ENCODE measurements around the gene JADE2. TPM values are rescaled to one million over a fixed set of nuclear protein-coding genes. Genes with fewer than 3 reads are reported as not detected.
"Not testable (repeated sequence)": the region's sequence is repeated elsewhere in the genome, so short reads cannot be mapped to it uniquely, and the experiment has no call there.

The JADE2 gene
- total RNA-seq, 1 donor from 2014 or later = 9.0 TPM

DNA sequence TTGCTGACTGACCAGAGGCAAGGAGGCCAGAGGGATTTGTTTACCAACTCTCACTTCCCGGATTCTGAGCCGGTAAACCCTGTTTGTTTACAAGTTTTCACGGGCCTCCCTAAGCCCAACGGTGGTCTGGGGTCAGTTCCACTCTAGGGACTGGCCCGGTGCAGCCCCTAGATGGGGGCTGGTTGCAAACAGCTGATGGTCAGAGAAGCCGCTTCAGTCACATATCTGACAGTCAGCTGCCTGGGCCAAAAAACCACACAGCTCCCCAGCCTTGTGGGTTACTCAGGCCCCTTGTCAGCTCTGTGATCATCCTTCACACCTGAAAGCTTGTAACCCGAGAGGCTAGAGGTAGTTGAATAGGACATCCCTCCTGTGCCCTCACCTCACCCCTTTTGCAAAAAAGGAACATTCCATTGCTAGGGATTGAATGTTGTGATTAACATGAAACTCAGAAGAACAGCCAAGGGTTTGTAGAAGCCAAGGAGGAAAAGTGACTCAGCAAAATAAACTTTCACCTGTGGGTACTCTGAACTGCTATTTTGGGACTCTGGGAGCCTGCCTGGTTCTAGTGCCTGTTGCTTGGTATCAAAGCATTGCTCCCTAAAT is 66.8 kb downstream of the JADE2 start:
- DNase-seq = no peak

DNA sequence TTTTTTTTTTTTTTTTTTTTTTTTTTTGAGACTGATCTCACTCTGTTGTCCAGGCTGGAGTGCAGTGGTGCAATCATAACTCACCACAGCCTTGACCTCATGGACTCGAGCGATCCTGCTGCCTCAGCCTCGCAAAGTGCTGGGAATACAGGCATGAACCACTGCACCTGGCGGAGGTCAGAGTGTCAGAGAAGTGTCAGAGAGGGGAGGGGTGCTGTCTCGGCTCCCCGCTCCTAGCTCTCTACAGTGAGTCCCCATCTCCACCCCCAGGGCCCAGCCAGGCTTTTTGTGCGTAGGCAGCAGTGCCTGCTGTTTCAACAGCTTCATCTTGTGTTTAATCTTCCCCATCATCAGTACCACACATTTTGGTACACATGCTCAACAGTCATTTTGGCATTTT is 68.9 kb downstream of the JADE2 start:
- no peak for DNase-seq

DNA sequence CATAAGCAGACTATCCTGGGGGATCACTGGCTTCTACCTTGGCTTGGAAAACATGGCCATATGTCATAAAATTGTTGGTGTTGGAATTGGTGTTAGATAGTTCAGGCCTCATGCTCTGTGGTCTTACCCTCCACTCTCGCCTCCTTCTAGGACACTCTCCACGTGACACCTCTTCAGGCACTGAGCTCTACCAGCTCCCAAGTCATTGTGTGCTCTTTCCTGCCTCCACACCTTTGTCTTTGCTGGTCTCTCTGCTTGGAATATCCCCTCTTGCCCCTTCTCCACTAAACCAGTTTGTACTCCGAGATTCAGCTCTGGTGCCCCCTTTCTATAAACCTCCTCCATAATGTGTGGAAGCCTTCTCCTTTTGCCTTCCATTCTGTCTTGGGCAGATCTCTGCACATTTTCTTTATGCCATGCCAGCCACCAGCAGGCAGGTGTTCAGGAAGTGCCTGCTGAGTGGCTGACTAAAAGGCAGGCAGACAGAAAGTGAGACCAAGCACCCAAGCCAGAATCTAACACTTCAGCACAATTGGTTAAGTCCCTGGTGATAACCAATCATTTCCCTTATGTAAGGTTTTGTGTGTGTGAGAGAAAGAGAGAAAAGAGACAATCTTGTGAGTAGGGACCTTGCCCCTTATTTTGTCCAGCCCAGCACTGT is 69.5 kb downstream of the JADE2 start:
- no peak for DNase-seq

DNA sequence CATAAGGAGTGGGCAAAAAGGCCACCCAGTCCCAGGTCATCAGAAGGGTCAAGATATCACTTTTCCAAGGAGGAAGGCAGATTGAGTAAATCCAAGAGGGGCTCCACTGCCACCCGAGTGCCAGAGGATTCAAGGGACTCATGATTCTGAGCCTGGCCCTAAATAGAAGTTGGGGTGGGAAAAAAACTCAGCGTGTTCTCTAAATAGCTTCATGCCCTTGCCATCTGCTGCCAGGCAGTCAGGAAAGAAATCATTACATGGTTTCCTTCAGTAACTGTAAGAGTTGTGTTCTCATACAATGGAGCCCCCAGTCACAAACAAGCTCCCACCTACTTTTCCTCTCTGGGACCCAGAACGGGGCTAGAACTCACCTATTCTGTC is 70.0 kb downstream of the JADE2 start:
- DNase-seq = no peak

DNA sequence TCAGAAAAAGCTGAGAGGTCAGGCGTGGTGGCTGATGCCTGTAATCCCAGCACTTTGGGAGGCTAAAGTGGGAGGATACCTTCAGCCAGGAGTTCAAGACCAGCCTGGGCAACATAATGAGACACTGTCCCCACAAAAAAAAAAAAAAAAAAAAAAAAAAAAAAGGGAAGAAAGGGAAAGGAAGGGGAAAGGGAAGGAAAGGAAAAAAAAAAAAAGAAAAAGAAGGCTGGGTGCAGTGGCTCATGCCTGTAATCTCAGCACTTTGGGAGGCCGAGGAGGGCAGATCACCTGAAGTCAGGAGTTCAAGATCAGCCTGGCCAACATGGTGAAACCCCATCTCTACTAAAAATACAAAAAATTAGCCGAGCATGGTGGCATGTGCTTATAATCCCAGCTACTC is 74.3 kb downstream of the JADE2 start:
- not testable (repeated sequence) for DNase-seq

DNA sequence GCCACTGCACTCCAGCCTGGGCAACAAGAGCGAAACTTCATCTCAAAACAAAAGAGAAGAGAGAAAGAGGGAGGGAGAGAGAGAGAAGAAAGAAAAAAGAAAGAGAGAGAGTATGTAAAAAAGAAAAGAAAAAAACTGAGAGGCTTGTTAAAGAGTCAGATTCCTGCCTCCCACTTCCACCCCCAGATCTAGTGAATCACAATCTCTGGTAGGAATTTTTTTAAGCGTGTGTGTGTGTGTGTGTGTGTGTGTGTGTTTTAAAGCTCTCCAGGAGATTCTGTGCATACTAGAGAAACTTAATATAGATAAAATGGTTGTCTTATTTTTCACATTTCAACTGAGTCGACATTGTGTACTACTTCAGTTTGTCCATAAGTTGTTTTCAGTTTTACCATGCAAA is 75.1 kb downstream of the JADE2 start:
- DNase-seq = no peak

DNA sequence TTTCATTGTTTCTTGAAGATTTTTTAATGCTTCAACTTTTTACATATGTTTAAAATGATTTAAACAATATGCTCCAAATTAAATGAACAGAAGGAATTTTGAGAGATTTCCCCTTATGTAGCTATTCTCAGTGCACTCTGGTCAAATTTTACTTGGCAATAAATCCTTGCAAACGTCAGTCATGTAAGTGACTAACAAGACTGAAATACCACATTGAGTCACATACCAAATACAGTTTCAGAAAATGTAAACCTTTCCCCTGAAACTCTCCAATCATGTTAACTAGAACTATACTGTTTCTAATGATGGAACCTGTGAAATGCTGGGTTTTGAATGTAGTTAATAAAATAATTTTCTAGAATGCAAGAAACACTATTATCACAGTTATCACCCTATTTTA is 77.6 kb downstream of the JADE2 start:
- DNase-seq = peak; percentile 38

DNA sequence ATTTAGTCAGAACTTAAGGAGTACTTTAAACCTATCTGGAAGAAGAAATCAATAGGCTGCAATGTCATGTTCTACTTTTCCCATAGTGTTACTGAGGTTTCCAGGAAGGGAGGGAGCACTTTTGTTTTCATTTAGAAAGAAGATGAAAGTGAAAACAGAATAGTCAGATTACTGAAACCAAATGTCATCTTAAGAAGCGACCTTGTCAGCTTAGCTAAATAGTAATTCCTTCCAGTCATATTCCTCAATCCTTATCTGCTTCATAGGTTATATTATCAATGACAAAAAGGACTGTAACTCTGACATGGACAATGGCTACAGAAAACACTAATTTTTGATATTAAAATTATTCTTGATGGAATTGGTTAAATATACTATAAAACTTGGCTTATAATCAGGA is 79.4 kb downstream of the JADE2 start:
- DNase-seq = no peak

DNA sequence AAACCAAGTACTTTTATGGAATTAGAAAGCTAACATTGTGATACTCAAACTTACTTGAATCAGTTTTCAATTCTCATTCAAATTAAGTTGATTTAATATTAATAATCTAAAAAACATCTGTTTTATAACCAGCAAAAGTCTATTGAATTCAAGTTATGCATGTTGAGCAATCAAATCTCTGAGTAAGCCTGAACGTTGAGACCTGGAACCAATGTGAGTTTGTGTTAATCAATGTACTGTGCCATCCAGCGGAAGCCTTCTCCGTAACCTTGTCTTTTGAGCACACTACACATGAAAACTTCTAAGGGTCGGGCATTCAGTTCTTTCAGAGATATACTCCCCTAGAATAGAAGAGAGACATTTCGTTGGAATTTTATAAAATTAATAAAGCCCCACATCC is 81.3 kb downstream of the JADE2 start:
- no peak for DNase-seq

DNA sequence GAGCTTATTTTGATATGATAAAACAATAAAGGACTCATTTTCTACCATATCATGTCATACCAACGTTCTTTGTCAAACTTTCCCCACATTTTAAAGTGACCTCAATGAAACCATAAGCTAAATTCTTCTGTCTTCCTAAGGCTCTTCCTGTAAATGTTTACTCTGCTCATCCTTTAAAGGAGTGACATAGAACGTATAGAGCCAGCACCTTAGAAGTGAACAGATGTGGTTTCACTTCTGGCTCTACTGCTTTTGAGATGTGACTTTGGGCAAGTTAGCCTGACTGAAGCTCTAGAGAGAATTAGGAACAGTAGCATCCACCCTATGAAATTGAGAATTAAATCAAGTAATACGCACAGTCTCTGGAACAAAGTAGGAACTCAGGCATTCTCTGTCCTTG is 83.1 kb downstream of the JADE2 start:
- no peak for DNase-seq

DNA sequence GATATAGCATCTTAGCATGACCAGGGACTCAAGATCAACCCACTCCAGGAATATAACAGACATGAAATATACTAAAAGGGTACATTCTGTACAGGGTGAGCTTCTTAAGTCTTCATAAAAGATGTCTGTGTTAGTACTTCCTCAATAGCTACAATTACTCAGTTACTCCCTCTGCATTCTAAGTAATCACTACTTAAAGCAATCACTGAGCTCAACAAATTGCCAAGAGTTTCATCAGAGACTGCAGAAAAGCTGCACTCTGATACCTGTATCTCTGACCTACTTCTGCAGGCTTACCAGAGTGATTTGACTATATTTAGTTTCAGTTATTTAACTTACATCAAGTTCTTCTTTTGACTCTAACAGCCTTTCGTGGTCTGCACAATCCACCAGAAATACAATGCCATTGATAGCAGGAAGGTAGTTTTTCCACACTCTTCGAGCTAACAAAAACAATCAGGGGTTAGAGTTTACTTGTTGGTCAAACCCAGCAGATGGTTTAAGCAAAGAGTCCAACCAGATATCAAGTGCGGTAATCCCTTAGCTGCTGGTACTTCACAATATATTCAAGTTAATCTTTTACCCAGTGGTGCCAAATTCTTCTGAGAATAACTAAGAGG is 83.9 kb downstream of the JADE2 start:
- DNase-seq = no peak

DNA sequence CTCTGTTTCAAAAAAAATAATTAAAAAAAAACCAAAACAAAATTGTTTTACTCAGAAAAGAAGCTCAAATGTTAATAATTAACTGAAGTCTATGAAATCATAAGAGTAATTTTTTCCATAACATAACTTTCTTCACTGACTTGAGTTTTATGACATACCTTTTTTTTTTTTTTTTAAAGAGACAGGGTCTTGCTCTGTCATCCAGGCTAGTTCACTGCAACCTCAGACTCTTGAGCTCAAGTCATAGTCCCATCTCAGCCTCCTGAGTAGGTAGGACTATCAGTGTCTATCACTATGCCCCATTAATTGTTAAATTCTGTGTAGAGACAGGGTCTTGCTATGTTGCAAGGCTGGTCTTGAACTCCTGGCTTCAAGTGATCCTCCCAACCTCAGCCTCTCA is 85.3 kb downstream of the JADE2 start:
- no peak for DNase-seq

DNA sequence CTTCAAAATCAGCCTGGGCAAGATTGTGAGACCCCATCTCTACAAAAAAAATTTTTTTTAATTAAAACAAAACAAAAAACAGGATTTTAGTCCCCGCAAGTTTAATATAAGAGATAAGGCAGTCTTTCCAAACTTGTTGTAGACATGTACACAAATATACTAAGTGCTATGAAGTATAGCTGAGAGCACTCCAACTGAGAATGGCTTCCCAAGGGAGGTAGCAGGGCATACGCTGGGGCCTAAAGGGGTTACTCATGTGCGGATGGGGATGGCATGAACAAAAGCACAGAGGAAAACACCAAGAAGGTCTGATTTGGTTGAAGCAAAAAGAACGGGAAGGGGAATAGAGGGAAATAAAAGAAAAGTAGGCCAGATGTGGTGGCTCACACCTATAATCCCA is 86.0 kb downstream of the JADE2 start:
- no peak for DNase-seq

DNA sequence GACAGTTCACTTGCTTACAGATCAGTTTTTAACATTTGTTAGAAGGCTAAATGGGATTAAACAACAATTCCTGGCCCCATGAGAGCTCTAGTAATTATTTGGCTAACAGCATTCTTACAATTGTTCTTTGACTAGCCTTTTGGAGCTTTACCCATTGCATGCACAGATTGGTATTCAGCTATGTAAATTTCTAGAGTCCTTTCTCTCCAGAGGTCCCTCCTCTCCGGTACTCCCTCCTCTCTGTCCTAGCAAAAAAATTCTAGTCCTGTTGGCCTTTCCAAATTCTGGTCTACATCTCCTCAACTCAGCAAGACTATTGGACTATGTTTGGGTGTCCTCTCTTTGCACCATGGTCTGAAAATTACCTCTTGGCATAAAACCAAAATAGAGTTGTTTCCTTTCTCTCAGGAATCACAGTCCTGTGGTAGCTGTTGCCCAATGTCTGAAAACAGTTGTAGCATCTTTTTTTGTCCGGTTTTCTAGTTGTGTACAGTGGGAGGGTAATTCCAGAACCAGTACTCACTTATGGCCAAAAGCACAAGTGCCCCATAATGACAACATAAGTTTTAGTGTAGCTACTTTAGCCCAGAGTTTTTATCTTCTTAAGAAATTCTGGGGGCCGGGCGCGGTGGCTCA is 89.1 kb downstream of the JADE2 start:
- no peak for DNase-seq

DNA sequence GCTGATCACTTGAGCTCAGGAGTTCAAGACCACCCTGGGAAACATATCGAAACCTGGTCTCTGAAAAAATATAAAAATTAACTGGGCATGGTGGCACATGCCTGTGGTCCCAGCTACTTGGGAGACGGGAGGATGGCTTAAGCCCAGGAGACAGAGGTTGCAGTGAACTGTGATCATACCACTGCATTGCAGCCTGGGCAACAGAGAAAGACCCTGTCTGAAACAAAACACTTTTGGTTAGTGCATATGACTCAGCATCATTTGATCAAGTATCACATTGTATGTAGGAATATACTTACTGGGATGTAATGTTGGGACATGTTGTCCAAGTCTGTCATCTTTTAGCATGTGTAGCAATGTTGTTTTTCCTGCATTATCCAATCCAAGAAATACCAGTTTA is 95.2 kb downstream of the JADE2 start:
- DNase-seq = no peak

DNA sequence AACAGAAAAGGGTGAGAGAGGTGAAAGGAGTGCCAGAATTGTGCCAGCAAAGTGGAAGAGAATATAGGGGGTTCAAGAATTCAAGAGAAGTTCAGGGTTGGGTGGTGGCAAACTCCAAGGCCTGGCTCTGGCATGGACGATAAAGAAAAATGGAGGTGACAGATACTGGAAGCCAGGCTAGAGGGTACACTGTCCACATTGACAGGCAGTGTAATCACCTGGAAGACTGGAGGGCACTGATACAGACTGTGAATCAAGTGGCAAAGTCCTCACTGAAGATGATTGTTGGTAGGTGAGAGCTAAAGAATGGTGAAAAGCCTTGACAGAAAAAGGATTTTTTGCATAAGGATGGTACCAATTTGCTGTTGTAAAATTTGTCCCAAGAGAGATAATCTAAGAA is 100.1 kb downstream of the JADE2 start:
- DNase-seq = no peak

DNA sequence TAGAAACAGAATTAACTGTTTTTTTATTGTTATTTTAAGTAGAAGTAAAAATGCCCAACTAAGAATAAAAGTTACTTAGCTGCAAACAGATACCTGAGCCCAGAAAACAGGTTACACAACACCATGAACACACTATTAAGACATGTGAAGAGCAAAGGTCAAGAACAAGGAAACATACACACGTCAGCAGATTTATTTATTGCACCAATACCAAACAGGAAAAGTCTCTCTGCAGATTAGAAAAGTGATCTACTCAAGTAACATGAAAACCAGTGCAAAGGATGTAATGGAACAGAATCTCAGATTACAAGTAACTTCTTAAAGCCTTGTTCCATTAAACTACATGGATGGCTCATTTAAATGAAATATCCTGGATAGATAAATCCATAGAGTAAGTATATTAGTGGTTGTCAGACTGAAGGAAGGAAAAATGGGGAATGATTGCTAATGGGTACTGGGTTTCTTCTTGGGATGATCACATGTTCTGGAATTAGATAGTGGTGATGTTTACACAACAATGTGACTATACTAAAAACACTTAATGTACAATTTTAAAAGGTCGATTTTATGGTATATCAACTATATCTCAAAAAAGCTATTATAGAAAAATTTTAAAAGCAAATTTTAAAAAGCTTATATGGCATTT is 101.0 kb downstream of the JADE2 start:
- DNase-seq = no peak

Small RNAs within 50 kb of the gene (small RNA-seq; reads per million reads assigned to genes)
- not detected for gene RN7SL541P (ENCODE audit: low replicate concordance)
- gene RNU6-456P (ENCODE audit: low replicate concordance) = not detected

Other genes starting within 250 kb of the JADE2 start
- 2.0 TPM for gene CDKL3, start 158.5 kb upstream of the JADE2 start, total RNA-seq
- gene UBE2B, start 154.1 kb upstream of the JADE2 start, total RNA-seq = 67.4 TPM
- 16.0 TPM for gene CDKN2AIPNL, start 113.8 kb upstream of the JADE2 start, total RNA-seq
- gene SAR1B, start 107.2 kb downstream of the JADE2 start, total RNA-seq = 31.0 TPM
- 24.8 TPM for gene SEC24A, start 123.1 kb downstream of the JADE2 start, total RNA-seq
- gene CAMLG, start 212.9 kb downstream of the JADE2 start, total RNA-seq = 29.6 TPM
- 40.1 TPM for gene DDX46, start 233.1 kb downstream of the JADE2 start, total RNA-seq

All from skin of body (tissue), 3 donors.